Kidney tubule cell (primary cell): ENCODE measurements around the gene CCSAP.
"Not testable (repeated sequence)": the region's sequence is repeated elsewhere in the genome, so short reads cannot be mapped to it uniquely, and the experiment has no call there.

Experiments used
- DNase-seq: peaks from one replicate; pipeline ENCODE4 v3.0.0-alpha.2; 2018; ENCODE audit warnings: low spot score

The CCSAP gene

DNA sequence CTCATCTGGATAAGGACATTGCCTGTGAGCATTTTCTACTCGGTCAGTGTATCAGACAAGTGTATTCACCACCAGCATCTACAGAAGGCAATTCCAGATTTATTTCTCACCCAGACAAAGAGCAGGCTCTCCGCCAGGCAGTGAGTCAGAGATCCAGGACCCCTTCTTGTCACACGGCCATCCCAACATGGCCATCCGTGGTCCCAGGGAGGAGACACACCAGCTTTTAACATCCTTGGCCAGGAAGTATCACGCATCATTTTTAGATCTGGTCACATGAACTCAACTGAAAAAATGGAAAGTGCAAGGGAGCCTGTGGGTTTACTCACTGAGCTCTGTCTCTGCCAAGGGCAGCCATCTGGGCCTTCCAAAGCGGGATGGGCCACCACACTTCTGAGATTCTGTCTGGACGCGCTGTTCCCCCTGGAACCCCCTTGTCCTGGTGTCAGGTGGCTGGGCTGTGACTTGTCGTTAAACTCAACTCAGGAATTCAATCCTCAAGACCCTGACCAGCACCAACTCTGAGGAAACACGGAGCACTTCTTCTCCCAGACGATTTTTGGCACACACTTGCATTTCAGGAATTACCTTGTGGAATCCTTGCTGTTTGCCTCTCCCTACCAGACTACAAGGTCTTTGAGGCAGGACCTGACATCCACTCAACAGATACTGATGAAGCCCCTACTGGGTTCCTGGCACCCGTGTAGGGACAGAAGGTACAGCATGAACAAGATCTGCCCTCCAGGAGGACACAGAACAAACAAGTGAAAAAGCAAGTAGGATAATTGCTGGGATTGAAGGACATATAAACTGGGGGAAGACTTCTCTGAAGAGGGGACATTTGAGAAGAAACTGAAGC, 21.6 kb upstream of the CCSAP start:
- no peak for DNase-seq

GRCh38 chr1:229363723-229364122, 20.9 kb upstream of the CCSAP start:
- peak; percentile 26 for DNase-seq

DNA sequence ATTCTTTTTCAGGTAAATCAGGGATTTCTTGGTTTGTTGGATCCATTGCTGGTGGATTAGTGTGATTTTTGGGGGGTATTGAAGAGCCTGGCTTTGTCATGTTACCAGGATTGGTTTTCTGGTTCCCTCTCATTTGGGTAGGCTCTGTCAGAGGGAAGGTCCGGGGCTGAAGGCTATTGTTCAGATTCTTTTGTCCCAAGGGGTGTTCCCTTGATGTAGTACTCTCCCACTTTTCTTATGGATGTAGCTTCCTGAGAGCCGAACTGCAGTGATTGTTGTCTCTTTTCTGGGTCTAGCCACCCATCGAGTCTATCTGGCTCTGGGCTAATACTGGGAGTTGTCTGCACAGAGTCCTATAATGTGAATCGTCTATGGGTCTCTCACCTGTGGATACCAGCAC, 17.6 kb upstream of the CCSAP start:
- DNase-seq = no peak

- DNase-seq = no peak
Observed at GRCh38 chr1:229355661-229356060, 12.8 kb upstream of the CCSAP start.

DNA sequence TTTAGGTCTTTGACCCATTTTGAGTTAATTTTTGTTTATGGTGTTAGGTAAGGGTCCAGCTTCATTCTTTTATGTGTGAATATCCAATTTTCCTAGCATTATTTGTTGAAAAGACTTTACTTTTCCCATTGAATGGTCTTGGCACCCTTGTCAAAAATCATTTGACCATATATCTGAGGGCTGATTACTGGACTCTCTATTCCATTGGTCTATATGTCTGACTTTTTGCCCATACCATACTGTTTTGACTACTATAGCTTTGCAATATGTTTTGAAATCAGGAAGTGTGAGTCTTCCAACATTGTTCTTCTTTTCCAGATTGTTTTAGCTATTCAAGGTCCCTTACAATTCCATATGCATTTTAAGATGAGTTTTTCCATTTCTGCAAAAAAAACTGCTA, 11.4 kb upstream of the CCSAP start:
- DNase-seq = no peak

GRCh38 chr1:229352975-229353374, 10.1 kb upstream of the CCSAP start:
- no peak for DNase-seq

DNA sequence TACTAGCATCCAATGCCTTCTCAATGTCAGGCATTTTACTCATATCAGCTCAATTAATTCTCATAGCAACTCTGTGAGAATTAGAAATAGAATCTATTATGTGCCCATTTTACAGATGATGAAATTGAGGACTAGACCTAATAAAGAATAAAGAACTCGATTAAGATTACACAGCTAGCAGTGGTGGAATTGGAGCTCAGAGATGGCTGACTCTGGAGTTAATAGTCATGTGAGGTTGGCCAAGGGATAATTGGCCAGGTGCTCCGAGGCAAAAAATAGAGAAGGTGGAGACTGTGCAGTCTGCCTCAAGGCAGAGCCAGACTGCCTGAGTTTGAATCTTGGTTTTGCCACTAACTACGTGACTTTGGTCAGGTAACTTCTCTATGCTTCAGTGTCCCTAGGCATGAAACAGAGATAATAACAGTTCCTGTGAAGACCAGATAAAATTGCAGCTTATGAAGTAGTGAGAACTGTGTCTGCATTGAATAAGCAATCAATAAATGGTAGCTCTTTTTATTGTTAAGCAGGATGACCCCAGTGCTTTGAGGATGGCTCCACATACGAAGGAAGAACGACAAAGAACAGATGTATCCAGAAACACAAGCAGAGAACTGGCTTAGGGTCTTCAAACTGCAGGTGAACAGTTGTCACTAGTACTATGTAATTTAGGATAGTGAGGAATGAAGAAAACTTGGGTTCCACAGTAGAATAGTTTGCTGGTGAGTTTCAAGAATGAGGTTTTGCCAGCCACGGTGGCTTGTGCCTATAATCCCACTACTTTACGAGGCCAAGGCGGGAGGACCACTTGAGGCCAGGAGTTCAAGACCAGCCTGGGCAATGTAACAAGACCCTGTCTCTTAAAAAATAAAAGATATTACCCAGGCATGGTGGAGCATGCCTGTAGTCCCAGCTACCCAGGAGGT, 6.9 kb upstream of the CCSAP start:
- DNase-seq = no peak

DNA sequence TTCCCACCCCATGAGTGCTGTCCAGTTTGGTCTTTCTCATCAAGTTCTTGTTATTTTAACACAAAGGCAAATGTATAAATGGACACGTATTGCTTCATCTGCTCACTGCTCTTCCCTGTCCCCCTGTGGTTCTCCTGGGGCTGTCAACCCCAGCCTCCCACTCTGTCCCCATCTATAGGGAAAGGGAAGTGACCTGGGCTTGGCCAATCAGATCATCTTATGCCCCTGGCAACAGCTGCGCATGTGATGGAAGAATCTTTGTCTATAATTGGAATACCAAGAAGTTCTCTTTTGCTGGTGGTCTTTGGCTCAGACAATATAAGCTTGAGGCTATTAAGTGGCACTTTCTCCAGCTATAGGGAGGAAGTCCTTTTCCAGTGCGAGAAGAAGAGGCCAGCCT, 4.7 kb upstream of the CCSAP start:
- DNase-seq = no peak

DNA sequence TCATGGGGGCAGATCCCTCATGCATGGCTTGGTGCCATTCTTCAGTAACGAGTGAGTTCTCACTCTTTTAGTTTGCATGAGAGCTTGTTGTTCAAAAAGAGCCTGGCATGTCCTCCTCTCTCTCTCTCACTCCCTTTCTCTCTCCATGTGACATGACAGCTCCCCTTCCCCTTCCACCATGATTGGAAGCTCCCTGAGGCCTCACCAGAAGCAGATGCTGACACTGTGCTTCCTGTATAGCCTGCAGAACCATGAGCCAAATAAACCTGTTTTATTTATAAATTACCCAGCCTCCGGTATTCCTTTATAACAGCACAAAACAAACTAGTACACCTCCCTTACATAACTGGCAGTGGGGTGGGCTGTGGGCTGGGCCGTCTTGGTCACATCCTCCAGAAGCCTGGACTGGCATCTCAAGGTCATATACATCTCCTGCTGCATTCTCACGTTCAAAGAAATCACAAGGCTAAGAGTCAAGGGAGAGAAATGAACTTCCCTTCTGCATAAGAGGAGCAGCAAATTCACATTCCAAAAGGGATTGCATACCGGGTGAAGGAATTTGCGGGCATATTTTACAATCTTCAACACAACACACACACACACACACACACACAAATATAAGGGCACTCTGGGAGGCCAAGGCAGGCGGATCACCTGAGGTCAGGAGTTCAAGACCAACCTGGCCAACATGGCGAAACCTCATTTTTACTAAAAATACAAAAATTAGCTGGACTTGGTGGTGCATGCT, 2.3 kb upstream of the CCSAP start:
- DNase-seq = peak; percentile 25

- no peak for DNase-seq
Observed at GRCh38 chr1:229344139-229344538, 1.3 kb upstream of the CCSAP start.

GRCh38 chr1:229341774-229342655, 832 bp downstream of the CCSAP start:
- DNase-seq = peak; percentile 77

GRCh38 chr1:229340496-229340895, 2.4 kb downstream of the CCSAP start:
- DNase-seq = no peak

- DNase-seq = no peak
Observed at GRCh38 chr1:229339520-229339919, 3.3 kb downstream of the CCSAP start.

DNA sequence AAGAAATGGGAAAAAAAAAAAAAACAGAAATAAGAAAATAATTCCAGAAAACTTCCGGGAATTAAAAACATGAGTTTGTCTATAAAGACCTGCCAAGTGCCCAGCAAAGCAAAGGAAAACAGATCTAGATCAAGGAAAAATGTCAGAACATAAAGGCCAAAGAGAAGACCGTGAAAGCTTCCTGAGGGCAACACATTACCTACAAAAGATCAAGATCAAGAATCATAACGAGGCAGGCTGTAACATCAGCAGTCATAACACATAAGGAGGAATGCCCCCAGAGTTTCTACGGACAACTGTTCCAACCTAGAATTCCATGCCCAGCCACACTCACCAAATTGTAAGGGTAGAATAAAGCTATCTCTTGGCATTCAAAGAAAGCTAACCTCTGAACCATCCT, 3.8 kb downstream of the CCSAP start:
- no peak for DNase-seq

DNA sequence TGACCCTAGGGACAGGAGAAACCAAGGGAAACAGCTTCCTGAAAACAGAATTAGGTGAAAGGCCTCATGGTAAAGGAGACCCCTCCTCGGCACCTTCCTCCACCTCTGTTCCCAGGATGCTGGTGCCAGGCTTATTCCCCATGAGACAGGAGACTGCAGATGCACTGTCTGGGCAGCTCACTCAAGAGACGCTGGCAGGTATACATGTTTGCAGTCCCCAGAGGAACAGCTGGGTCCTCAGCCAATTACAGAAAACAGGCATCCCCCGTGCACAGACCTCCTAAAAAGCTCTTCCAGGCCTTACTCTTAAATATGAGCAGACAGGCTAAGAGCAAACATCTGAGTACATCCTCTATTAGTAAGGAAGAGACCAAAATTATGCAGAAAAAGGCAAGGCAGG, 6.5 kb downstream of the CCSAP start:
- DNase-seq = no peak

GRCh38 chr1:229334716-229335115, 8.1 kb downstream of the CCSAP start:
- DNase-seq = peak; percentile 16

DNA sequence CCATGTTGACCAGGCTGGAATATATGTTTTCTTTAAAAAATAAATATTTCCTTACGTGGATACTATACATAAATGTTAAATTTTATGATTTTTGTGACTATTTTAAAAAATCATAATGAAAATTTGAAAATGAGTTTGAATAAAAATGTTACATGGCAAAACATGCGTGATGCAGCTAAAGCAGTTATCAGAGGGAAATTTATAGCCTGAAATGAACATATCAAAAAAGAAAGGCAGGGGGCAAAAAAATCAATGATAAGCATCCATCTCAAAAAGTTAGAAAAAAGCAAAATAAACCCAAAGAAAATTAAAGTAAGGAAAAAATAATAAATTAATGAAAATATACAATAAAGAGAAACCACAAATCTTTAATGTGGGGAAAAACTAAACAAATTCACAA, 8.6 kb downstream of the CCSAP start:
- no peak for DNase-seq

DNA sequence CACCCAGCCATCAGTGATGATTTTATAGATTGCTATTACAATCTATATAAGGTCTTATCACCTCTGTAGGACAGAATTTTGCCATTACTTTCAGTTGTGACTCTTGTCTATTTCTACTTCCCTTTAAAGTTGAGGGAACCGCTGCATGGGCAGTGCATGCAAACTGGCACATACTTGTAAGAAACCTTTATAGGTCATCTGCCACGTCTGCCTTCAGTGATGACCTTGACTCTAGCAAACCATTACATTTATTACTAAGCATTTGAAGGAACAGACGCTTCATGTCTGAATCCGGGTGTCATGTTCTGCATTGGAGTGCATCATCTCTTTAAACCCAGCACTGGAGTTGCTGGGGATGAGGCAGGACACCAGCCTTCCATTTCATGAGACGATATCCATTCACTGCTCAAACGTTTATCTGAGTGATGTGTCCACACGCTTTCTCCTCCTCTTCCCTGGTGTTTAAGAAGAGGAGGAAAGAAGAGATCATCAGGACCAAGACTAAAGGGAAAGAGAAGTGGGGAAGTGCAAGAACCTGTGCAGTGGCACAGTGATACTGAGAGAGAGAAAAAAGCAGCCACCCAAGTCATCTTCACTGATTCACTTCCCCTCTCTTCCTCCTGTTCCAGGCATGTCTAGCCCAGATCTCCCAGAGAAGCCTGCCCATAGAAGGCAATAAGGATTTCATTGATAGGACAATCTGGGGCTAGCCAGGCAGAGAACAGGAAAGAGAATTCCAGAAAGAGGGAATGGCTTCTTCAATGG, 14.1 kb downstream of the CCSAP start:
- no peak for DNase-seq

- not testable (repeated sequence) for DNase-seq
Observed at GRCh38 chr1:229327765-229328164, 15.1 kb downstream of the CCSAP start.

DNA sequence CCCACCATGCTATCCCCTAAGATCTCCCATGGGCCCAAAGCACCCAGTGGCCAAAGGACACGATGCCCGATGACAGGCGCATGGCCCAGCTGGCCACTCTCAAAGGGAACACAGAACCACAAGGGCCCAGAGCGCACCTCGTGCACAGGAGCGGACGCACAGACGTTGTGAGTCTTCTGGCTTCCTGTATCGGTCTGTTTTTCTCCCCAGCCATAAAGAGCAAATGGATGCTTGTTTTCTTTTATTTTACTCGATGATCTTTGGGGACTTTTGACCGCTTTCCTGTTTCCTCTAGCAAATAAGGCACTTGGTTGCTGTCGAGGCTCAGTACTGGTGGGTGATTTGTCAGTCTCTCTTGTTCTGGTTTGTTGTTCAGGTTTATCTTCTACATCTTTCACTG, 16.2 kb downstream of the CCSAP start:
- no peak for DNase-seq
